ENCODE results near the gene KIF13A. TPM values are rescaled to one million over a fixed set of nuclear protein-coding genes. Genes with fewer than 3 reads are reported as not detected.

The KIF13A gene
- total RNA-seq, 1 experiment from 2014 or later = 49.3 TPM

DNA sequence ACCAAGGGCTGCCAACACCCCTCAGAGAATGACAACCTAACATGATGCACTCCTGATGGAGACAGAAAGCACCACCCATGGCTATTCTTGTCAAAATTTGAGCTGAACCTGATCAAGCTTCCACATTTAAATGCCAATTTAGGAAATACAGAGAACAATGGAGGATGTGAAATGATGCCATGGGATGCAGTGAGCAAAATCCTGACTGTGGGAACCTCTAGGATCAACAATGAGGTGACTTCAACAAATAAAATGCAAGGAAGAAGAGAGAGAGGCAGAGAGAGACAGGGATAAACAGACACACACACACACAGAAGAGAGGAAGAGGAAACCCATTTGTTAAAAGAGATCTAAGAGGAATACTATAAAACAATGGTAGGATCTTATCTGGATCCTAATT is 161.1 kb downstream of the KIF13A start:
- Histone ChIP-seq H3K4me1 (ENCODE audit: control insufficient read depth, insufficient read depth, low read length) (no peaks in the 10 kb centered on the region), H3K27ac (ENCODE audit: low read length) (no peak overlapping the region), H3K27me3 (ENCODE audit: control insufficient read depth, insufficient read depth, low read length) (no peaks in the 10 kb centered on the region), H3K9me3 (ENCODE audit: control insufficient read depth, insufficient read depth, low read depth, low read length) (no peaks in the 10 kb centered on the region), H3K4me3 (ENCODE audit: low read depth in 2 of 2, low read length in 2 of 2) (no peak overlapping the region), H3K36me3 (ENCODE audit: control insufficient read depth, insufficient read depth, low read length) (peaks cover 5% of the 10 kb centered on the region)
- ChIA-PET POLR2A (no interaction called here), CTCF (no interaction called here)
- DNase-seq (ENCODE audit: low read depth, low spot score) (no peak), ATAC-seq (no peak)
- BruUV-seq (replicated peaks) = no TSS peak
- no peak for TF ChIP-seq TCF7L2 (IDR thresholded peaks at IDR 0.05; ENCODE audit: low read depth, low read length)
- no peak for TF ChIP-seq SIN3A (IDR thresholded peaks at IDR 0.05; ENCODE audit: borderline replicate concordance, insufficient read depth, low read depth, low read length)
- no peak for TF ChIP-seq POLR2AphosphoS5 (IDR thresholded peaks at IDR 0.05; ENCODE audit: low read depth, low read length)
- no peak for TF ChIP-seq CTCF (IDR thresholded peaks at IDR 0.05)
- TF ChIP-seq, protein P1, sequence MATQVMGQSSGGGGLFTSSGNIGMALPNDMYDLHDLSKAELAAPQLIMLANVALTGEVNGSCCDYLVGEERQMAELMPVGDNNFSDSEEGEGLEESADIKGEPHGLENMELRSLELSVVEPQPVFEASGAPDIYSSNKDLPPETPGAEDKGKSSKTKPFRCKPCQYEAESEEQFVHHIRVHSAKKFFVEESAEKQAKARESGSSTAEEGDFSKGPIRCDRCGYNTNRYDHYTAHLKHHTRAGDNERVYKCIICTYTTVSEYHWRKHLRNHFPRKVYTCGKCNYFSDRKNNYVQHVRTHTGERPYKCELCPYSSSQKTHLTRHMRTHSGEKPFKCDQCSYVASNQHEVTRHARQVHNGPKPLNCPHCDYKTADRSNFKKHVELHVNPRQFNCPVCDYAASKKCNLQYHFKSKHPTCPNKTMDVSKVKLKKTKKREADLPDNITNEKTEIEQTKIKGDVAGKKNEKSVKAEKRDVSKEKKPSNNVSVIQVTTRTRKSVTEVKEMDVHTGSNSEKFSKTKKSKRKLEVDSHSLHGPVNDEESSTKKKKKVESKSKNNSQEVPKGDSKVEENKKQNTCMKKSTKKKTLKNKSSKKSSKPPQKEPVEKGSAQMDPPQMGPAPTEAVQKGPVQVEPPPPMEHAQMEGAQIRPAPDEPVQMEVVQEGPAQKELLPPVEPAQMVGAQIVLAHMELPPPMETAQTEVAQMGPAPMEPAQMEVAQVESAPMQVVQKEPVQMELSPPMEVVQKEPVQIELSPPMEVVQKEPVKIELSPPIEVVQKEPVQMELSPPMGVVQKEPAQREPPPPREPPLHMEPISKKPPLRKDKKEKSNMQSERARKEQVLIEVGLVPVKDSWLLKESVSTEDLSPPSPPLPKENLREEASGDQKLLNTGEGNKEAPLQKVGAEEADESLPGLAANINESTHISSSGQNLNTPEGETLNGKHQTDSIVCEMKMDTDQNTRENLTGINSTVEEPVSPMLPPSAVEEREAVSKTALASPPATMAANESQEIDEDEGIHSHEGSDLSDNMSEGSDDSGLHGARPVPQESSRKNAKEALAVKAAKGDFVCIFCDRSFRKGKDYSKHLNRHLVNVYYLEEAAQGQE (IDR thresholded peaks at IDR 0.05; ENCODE audit: insufficient read depth in 1 of 2, low read depth in 2 of 2, low read length in 1 of 2) = no peak
- intact Hi-C loops (cut with micrococcal nuclease; ENCODE audit: unreplicated experiment) = no loop called here
- in situ Hi-C loops (cut with HindIII; ENCODE audit: low pct_unique_long_range_greater_than_20kb, low sequenced_read_pairs) = no loop called here

- Histone ChIP-seq H3K27me3 (ENCODE audit: control insufficient read depth, insufficient read depth, low read length) (no peaks in the 10 kb centered on the region), H3K4me3 (ENCODE audit: low read depth in 2 of 2, low read length in 2 of 2) (no peak overlapping the region), H3K36me3 (ENCODE audit: control insufficient read depth, insufficient read depth, low read length) (no peaks in the 10 kb centered on the region), H3K9me3 (ENCODE audit: control insufficient read depth, insufficient read depth, low read depth, low read length) (no peaks in the 10 kb centered on the region), H3K27ac (ENCODE audit: low read length) (no peak overlapping the region), H3K4me1 (ENCODE audit: control insufficient read depth, insufficient read depth, low read length) (no peaks in the 10 kb centered on the region)
- in situ Hi-C loops (cut with HindIII; ENCODE audit: low pct_unique_long_range_greater_than_20kb, low sequenced_read_pairs) (no loop called here), intact Hi-C loops (cut with micrococcal nuclease; ENCODE audit: unreplicated experiment) (no loop called here)
- no peak for ATAC-seq
- ChIA-PET CTCF (no interaction called here), POLR2A (interaction anchor here (0.6 kb wide), 1 partner anchor 98 kb away, joined by 4 read pairs; no protein-coding TSS in a partner anchor)
- DNase-seq (ENCODE audit: low read depth, low spot score) = no peak
- BruUV-seq (replicated peaks) = no TSS peak
- no peak for TF ChIP-seq CTCF (IDR thresholded peaks at IDR 0.05)
- TF ChIP-seq, protein P1 (IDR thresholded peaks at IDR 0.05; ENCODE audit: insufficient read depth in 1 of 2, low read depth in 2 of 2, low read length in 1 of 2) = no peak
- TF ChIP-seq POLR2AphosphoS5 (IDR thresholded peaks at IDR 0.05; ENCODE audit: low read depth, low read length) = no peak
- no peak for TF ChIP-seq TCF7L2 (IDR thresholded peaks at IDR 0.05; ENCODE audit: low read depth, low read length)
- no peak for TF ChIP-seq SIN3A (IDR thresholded peaks at IDR 0.05; ENCODE audit: borderline replicate concordance, insufficient read depth, low read depth, low read length)
Measured at GRCh38 chr6:17820055-17820454, 167.4 kb downstream of the KIF13A start.

Data from Panc1 (cell line).